ENCODE measurements around the gene SERBP1.
"Not testable (repeated sequence)": the region's sequence is repeated elsewhere in the genome, so short reads cannot be mapped to it uniquely, and the experiment has no call there.

The SERBP1 gene

GRCh38 chr1:67439277-67440029, 9.3 kb upstream of the SERBP1 start:
- no peak for DNase-seq

- no peak for DNase-seq
Observed at GRCh38 chr1:67437961-67438360, 7.8 kb upstream of the SERBP1 start.

GRCh38 chr1:67436511-67437055, 6.4 kb upstream of the SERBP1 start:
- DNase-seq, result no peak

GRCh38 chr1:67434491-67434890, 4.3 kb upstream of the SERBP1 start:
- DNase-seq, result no peak

GRCh38 chr1:67433837-67434236, 3.6 kb upstream of the SERBP1 start:
- DNase-seq, result no peak

GRCh38 chr1:67432745-67433144, 2.5 kb upstream of the SERBP1 start:
- DNase-seq, result no peak

- DNase-seq, result no peak
Observed at GRCh38 chr1:67431869-67432578, 1.8 kb upstream of the SERBP1 start.

GRCh38 chr1:67431156-67431765, 1.1 kb upstream of the SERBP1 start:
- DNase-seq, result no peak

GRCh38 chr1:67429528-67430357, 459 bp downstream of the SERBP1 start:
- DNase-seq, result no peak

GRCh38 chr1:67429011-67429527, 1.1 kb downstream of the SERBP1 start:
- DNase-seq, result no peak

- DNase-seq, result no peak
Observed at GRCh38 chr1:67427947-67428346, 2.3 kb downstream of the SERBP1 start.

- no peak for DNase-seq
Observed at GRCh38 chr1:67427465-67427864, 2.7 kb downstream of the SERBP1 start.

- no peak for DNase-seq
Observed at GRCh38 chr1:67420835-67421492, 9.2 kb downstream of the SERBP1 start.

GRCh38 chr1:67418839-67419586, 11.2 kb downstream of the SERBP1 start:
- DNase-seq, result no peak

- not testable (repeated sequence) for DNase-seq
Observed at GRCh38 chr1:67417733-67418132, 12.5 kb downstream of the SERBP1 start.

GRCh38 chr1:67415041-67415440, 15.2 kb downstream of the SERBP1 start:
- DNase-seq, result no peak

GRCh38 chr1:67414574-67414973, 15.6 kb downstream of the SERBP1 start:
- no peak for DNase-seq

- DNase-seq, result not testable (repeated sequence)
Observed at GRCh38 chr1:67413101-67413500, 17.1 kb downstream of the SERBP1 start.

GRCh38 chr1:67408148-67408547, 22.1 kb downstream of the SERBP1 start:
- DNase-seq, result no peak

- DNase-seq, result no peak
Observed at GRCh38 chr1:67407498-67407897, 22.7 kb downstream of the SERBP1 start.

All from NCI-H187 treated with DMSO at 0.1 percent for 48 hours (cell line).